Common myeloid progenitor, CD34-positive (primary cell): Measurements from ENCODE around the gene IL6ST.

Experiments used
- CTCF ChIA-PET: fragments of 350-600 bp; sonication (Branson Sonifier 250); formaldehyde crosslinking; loops from one replicate; lab custom pipeline; 2021; ENCODE audit warnings: antibody characterized with exemption; lab: Charles Lee
- POLR2A ChIA-PET: fragments of 350-600 bp; sonication (Branson Sonifier 250); formaldehyde crosslinking; loops from one replicate; lab custom pipeline; 2021; ENCODE audit warnings: antibody characterized with exemption; lab: Charles Lee
- DNase-seq, 3 donors: peaks; one replicate each; pipeline versions ENCODE4 v3.0.0 to v3.0.0-alpha.2; 2013
- H3K27ac ChIP-seq, 2 experiments: 1 replicate in 1 of 2; 2 replicates in 1 of 2; pipeline ENCODE4 v1.7.0; 2013; ENCODE audit warnings: inconsistent platforms in 2 of 2, low read length in 2 of 2, mild to moderate bottlenecking in 2 of 2, low read depth in 1 of 2, moderate library complexity in 1 of 2; ENCODE audit not compliant: severe bottlenecking in 2 of 2, insufficient read depth in 1 of 2, poor library complexity in 1 of 2
- H3K27me3 ChIP-seq, 5 experiments: replicated peaks in 2 of 5; 1 replicate in 3 of 5; 2 replicates in 2 of 5; pipeline versions ENCODE4 v1.6.1 to v1.7.0; 2013; ENCODE audit warnings: low read length in 4 of 5, mild to moderate bottlenecking in 2 of 5, moderate library complexity in 2 of 5, inconsistent platforms in 1 of 5; ENCODE audit not compliant: insufficient read depth in 5 of 5, control insufficient read depth in 4 of 5
- H3K36me3 ChIP-seq, 4 experiments: 1 replicate in 2 of 4; 2 replicates in 2 of 4; pipeline versions ENCODE4 v1.6.1 to v1.7.0; 2013; ENCODE audit warnings: low read length in 3 of 4, control low read depth in 1 of 4, mild to moderate bottlenecking in 1 of 4; ENCODE audit not compliant: control insufficient read depth in 4 of 4, insufficient read depth in 4 of 4
- H3K4me1 ChIP-seq, 4 experiments: 1 replicate in 3 of 4; 2 replicates in 1 of 4; pipeline versions ENCODE4 v1.6.1 to v1.7.1; 2013; ENCODE audit warnings: low read length in 3 of 4, mild to moderate bottlenecking in 3 of 4, control low read depth in 1 of 4, inconsistent platforms in 1 of 4, moderate library complexity in 1 of 4; ENCODE audit not compliant: control insufficient read depth in 4 of 4, insufficient read depth in 4 of 4; ENCODE audit errors: control extremely low read depth in 1 of 4
- H3K4me3 ChIP-seq, 7 experiments: 1 replicate in 4 of 7; 2 replicates in 3 of 7; pipeline versions ENCODE4 v1.5.1 to v1.7.0; 2013; ENCODE audit warnings: mild to moderate bottlenecking in 7 of 7, low read length in 6 of 7, moderate library complexity in 6 of 7, inconsistent platforms in 2 of 7, low read depth in 2 of 7, control low read depth in 1 of 7; ENCODE audit not compliant: insufficient read depth in 4 of 7, control insufficient read depth in 1 of 7; ENCODE audit errors: extremely low read depth in 1 of 7
- H3K9me3 ChIP-seq, 5 experiments: 1 replicate in 4 of 5; 2 replicates in 1 of 5; pipeline versions ENCODE4 v1.6.1 to v1.7.1; 2013; ENCODE audit warnings: low read length in 4 of 5, mild to moderate bottlenecking in 2 of 5, inconsistent platforms in 1 of 5, low read depth in 1 of 5, moderate library complexity in 1 of 5; ENCODE audit not compliant: control insufficient read depth in 4 of 5, insufficient read depth in 2 of 5; ENCODE audit errors: control extremely low read depth in 1 of 5
- WGBS: methylation state at CpG from one replicate; pipeline ENCODE4 v1.1.5; 2013; ENCODE audit not compliant: insufficient coverage; 5-methylcytosine and 5-hydroxymethylcytosine counted together

The IL6ST gene

DNA sequence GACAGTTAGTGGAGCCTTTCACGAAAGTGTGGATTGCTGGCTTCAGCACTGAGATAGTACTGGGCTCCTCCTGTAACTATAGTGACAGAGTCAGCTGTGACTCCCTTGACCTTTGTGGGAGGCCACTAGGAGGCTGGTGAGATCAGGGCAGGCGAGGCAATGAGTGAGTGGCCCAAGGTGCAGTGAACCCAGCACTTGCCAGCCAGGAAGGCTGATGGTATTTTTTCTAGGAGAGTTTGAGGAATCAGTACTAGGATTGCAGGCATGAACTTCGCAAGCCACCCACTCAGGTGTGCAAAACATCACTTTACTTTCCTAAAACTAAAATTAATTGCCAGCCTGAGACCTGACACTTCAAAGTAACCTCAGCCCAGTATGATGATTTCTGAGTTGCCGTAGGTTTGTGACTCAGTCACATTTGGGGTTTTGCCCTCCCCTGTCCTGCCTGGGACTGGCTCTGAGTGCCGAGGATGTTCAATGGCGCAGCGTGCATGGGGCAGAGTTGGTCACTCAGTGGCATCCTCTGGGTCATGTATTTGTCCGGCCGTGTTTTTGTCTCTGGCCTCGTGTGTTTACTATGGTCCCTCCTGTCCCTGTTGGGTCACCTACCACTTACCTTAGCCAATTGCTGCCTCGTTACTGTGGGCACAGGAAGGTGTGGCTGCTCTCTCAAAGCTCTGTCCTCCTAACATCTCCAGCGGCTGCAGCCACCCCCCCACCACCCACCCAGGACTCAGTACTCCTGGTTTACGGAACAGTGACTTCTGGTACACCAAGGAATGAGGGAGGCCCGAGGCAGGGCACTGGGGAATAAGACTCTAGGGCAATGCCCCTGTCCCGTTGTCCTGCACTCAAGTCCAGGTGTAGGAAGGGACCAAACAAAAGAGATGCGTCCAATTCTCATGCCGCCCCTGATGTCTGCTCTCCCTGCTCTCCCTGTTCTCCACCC, 76.4 kb downstream of the IL6ST start:
- no peak for DNase-seq
- WGBS, result 98% methylated on average over 14 of the region's 17 CpGs
- Histone ChIP-seq H3K4me3 (no peak overlapping the region), H3K27ac (no peak overlapping the region), H3K9me3 (no peaks in the 10 kb centered on the region), H3K27me3 (no peaks in the 10 kb centered on the region), H3K4me1 (peaks cover 0 to 22% (median 8%) of the 10 kb centered on the region in 4 experiments), H3K36me3 (no peaks in the 10 kb centered on the region)
- ChIA-PET POLR2A (no interaction called here), CTCF (no interaction called here)

DNA sequence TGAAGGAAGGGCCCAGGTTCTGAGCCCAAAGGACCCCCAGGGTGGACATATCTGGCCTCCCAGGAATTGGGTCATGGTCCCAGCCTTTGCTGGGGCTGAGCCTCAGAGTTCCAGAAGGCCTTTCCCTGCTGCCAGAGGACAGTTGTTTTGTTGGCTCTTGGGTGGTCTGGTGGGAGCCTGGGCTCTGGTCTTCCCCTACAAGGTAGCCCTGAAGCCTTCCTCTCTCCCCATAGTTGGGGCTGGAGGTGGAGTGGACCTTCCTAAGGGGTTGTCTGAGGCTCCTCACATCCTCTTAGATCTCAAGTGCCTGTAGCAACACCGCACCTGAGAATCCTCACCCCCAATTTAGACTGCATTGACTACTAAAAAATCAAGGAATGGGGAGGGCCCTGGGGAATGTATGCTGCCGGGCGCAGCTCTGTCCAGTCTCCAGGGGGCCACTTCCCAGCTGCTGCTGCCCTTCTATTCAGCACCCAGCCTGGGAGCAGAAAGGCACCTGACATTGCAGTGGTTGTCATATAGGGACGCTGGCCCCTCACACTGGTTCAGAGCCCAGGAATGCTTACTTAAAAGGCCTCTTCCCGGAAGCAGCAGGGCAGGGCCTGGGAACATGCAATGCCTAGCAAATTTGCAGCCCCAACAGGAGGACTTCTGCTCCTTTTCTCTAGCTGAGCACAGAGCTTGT, 77.2 kb downstream of the IL6ST start:
- DNase-seq, result no peak
- ChIA-PET CTCF (no interaction called here), POLR2A (no interaction called here)
- H3K27me3 ChIP-seq, result no peaks in the 10 kb centered on the region
- H3K9me3 ChIP-seq, result no peaks in the 10 kb centered on the region
- no peak overlapping the region for H3K4me3 ChIP-seq
- H3K27ac ChIP-seq, result no peak overlapping the region
- WGBS, result 100% methylated on average over 4 of the region's 5 CpGs
- H3K4me1 ChIP-seq, result peaks cover 0 to 16% (median 3%) of the 10 kb centered on the region in 4 experiments
- no peaks in the 10 kb centered on the region for H3K36me3 ChIP-seq

DNA sequence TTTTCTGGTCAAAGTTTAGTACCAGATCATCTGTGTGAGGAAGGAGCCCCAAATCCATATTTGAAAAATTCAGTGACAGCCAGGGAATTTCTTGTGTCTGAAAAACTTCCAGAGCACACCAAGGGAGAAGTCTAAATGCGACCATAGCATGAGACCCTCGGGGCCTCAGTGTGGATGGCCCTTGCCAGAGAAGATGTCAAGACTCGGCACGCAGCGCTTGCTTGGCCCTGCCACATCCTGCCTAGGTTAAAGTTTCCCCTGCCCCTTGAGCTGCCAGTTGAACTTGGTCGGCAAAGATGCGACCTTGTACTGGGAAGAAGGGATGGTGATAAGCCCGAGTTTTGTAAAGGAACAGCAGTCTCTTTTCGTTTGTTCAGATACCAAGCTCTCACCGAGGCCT, 77.8 kb downstream of the IL6ST start:
- Histone ChIP-seq H3K4me3 (no peak overlapping the region), H3K27me3 (no peaks in the 10 kb centered on the region), H3K27ac (no peak overlapping the region), H3K4me1 (peaks cover 0 to 12% (median 3%) of the 10 kb centered on the region in 4 experiments), H3K9me3 (no peaks in the 10 kb centered on the region), H3K36me3 (no peaks in the 10 kb centered on the region)
- POLR2A ChIA-PET, result no interaction called here
- CTCF ChIA-PET, result interaction anchor here (0.6 to 1.1 kb wide), 3 partner anchors 10 to 547 kb away, joined by 3 read pairs; no protein-coding TSS in a partner anchor
- DNase-seq, result no peak
- 91% methylated on average over 10 of the region's 10 CpGs for WGBS

DNA sequence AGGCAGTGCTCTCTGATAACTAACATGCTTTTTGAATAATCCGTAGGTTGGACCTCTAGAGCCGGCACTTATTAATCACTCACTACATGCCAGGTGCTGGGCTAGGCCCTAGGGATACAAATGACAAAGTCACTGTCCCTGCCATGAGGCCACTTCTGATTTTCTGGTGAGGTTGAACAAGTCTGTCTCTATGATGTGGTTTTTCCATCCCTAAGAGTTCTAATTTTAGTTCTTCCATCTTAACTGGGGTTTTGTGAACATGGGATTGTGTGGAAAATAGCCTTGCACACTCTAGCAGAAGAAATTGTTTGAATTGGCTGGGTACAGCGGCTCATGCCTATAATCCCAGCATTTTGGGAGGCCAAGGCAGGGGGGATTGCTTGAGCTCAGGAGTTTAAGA, 79.0 kb downstream of the IL6ST start:
- ChIA-PET POLR2A (no interaction called here), CTCF (interaction anchor here (1.1 kb wide), 1 partner anchor 19 kb away, joined by 3 read pairs; no protein-coding TSS in a partner anchor)
- Histone ChIP-seq H3K4me1 (peaks cover 0 to 12% (median 3%) of the 10 kb centered on the region in 4 experiments), H3K4me3 (no peak overlapping the region), H3K27me3 (no peaks in the 10 kb centered on the region), H3K27ac (no peak overlapping the region), H3K9me3 (no peaks in the 10 kb centered on the region), H3K36me3 (no peaks in the 10 kb centered on the region)
- DNase-seq, result no peak
- 100% methylated on average over 1 of the region's 3 CpGs for WGBS

DNA sequence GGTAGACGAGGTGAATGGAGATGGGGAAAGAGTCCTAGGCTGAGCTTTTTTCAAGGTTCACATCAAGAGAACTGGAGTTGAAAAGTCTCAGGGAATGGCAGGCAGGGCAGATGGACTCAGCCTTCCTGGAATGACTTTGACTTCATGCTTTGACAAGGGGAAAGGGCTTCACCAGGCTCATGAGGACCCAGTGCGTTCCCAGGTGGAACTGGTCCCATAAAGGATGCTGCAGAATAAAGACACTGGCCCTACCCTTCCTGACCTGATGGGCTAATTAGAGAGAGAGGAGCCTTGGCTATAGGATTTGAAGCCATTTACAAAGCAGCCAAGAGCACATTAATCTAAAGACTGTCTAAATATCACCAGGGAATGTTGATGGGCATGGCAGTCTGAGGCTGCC, 79.8 kb downstream of the IL6ST start:
- Histone ChIP-seq H3K27me3 (peaks cover 0 to 2% (median 0%) of the 10 kb centered on the region in 5 experiments), H3K36me3 (no peaks in the 10 kb centered on the region), H3K4me3 (no peak overlapping the region), H3K4me1 (peaks cover 0 to 10% (median 3%) of the 10 kb centered on the region in 4 experiments), H3K27ac (no peak overlapping the region), H3K9me3 (no peaks in the 10 kb centered on the region)
- CTCF ChIA-PET, result no interaction called here
- DNase-seq, result no peak
- WGBS, result 100% methylated on average over 2 of the region's 2 CpGs
- POLR2A ChIA-PET, result no interaction called here

DNA sequence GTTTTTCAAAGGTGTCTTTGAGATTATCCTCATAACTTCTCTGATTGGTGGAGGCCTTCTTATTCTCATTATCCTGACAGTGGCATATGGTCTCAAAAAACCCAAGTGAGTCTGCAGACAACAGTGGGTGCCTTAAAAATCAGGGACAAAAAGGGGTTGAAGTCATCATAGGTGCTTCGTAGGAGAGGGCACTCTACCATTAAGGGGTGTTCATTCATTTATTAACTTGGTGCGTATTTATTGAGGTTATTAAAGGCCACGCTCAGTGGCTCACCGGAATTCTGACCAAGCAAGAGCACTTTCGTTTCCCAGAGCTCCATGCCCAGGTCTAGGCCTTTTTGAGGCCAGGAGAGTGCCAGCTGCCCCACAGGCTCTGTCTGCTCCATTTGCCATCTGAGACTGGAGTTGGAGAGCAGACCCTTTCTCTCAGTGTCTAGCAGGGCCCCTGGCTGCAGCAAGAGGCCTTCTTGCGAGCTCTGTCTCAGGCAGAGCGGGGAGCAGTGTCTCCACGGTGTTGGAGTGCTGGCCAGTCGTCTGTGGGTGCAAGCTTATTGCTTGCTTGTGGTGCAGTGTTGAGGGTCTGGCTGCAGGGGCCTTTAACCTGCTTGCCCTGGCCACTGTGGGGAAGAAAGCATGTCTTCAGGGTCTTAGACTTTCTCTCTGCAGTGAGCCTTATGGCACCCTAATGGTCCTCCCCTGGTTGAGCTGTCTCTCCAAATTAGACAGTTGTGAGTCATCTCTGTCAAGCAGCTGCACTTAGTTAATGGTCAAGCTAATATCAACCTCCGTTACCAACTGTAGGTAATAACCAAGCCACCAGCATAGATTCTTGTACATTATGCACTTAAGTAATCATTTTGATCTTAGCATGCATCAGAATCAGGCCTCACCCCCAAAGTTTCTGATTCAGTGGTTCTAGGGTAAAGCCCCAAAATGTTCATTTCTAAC, 81.0 kb downstream of the IL6ST start:
- peaks cover 0 to 2% (median 0%) of the 10 kb centered on the region in 5 experiments for H3K27me3 ChIP-seq
- CTCF ChIA-PET, result interaction anchor here (0.8 kb wide), 1 partner anchor 44 kb away, joined by 3 read pairs; no protein-coding TSS in a partner anchor
- POLR2A ChIA-PET, result no interaction called here
- no peaks in the 10 kb centered on the region for H3K9me3 ChIP-seq
- H3K4me3 ChIP-seq, result no peak overlapping the region
- no peak overlapping the region for H3K27ac ChIP-seq
- H3K4me1 ChIP-seq, result no peaks in the 10 kb centered on the region
- DNase-seq, result no peak
- 94% methylated on average over 6 of the region's 10 CpGs for WGBS
- no peaks in the 10 kb centered on the region for H3K36me3 ChIP-seq
